BLaER1 treated with 17β-estradiol and CSF1 and Interleukin-3, amounts not matched to agents 10 nM and 100 nM (cell line): ENCODE results near the gene DAB2IP.

Experiments used
- H3K27ac ChIP-seq, 11 experiments: shearing (Covaris generic); formaldehyde crosslinking; 2 replicates each; pipeline ENCODE4 v1.8.1; 2022
- H3K27me3 ChIP-seq, 11 experiments: shearing (Covaris generic); formaldehyde crosslinking; 2 replicates each; pipeline ENCODE4 v1.8.1; 2022
- H3K36me3 ChIP-seq, 11 experiments: shearing (Covaris generic); formaldehyde crosslinking; 2 replicates each; pipeline ENCODE4 v1.8.1; 2022
- H3K4me1 ChIP-seq, 10 experiments: shearing (Covaris generic); formaldehyde crosslinking; 2 replicates each; pipeline ENCODE4 v1.8.1; 2022
- H3K4me2 ChIP-seq, 11 experiments: shearing (Covaris generic); formaldehyde crosslinking; 2 replicates each; pipeline ENCODE4 v1.8.1; 2022
- H3K4me3 ChIP-seq, 10 experiments: shearing (Covaris generic); formaldehyde crosslinking; 2 replicates each; pipeline ENCODE4 v1.8.1; 2022
- H3K9ac ChIP-seq, 11 experiments: shearing (Covaris generic); formaldehyde crosslinking; 2 replicates each; pipeline ENCODE4 v1.8.1; 2022
- H3K9me3 ChIP-seq, 11 experiments: shearing (Covaris generic); formaldehyde crosslinking; replicated peaks in 1 of 11; 2 replicates each; pipeline ENCODE4 v1.8.1; 2022
- H4K20me1 ChIP-seq, 11 experiments: shearing (Covaris generic); formaldehyde crosslinking; 2 replicates each; pipeline ENCODE4 v1.8.1; 2022
- Cebpa-rat ChIP-seq, 11 experiments: shearing (Covaris generic); IDR thresholded peaks; 2 replicates each; pipeline ENCODE4 v1.8.1; 2022

DAB2IP gene

GRCh38 chr9:121758693-121759092, 107.3 kb downstream of the DAB2IP start:
- peaks cover 0 to 66% (median 44%) of the 10 kb centered on the region in 11 experiments; a peak in 19 of 22 replicates for H3K36me3 ChIP-seq
- no peak overlapping the region for H3K9ac ChIP-seq
- no peak for TF ChIP-seq Cebpa-rat (IDR thresholded peaks at IDR 0.05)
- no peaks in the 10 kb centered on the region for H3K27me3 ChIP-seq
- H3K27ac ChIP-seq, result no peak overlapping the region
- H3K4me1 ChIP-seq, result peaks cover 0 to 14% (median 9%) of the 10 kb centered on the region in 10 experiments; a peak in 12 of 20 replicates
- no peaks in the 10 kb centered on the region for H3K9me3 ChIP-seq
- no peak overlapping the region for H3K4me3 ChIP-seq
- H3K4me2 ChIP-seq, result no peak overlapping the region
- peaks cover 0 to 98% (median 28%) of the 10 kb centered on the region in 11 experiments; a peak in 14 of 22 replicates for H4K20me1 ChIP-seq

GRCh38 chr9:121759996-121760395, 108.6 kb downstream of the DAB2IP start:
- Histone ChIP-seq H3K27me3 (no peaks in the 10 kb centered on the region), H3K4me2 (no peak overlapping the region), H3K4me1 (peaks cover 0 to 8% (median under 1%) of the 10 kb centered on the region in 10 experiments; a peak in 7 of 20 replicates), H3K4me3 (no peak overlapping the region), H3K36me3 (peaks cover 0 to 79% (median 55%) of the 10 kb centered on the region in 11 experiments; a peak in 19 of 22 replicates), H3K9me3 (no peaks in the 10 kb centered on the region), H3K9ac (no peak overlapping the region), H4K20me1 (peaks cover 0 to 95% (median 27%) of the 10 kb centered on the region in 11 experiments; a peak in 13 of 22 replicates), H3K27ac (no peak overlapping the region)
- TF ChIP-seq Cebpa-rat (IDR thresholded peaks at IDR 0.05), result no peak

GRCh38 chr9:121760571-121760970, 109.1 kb downstream of the DAB2IP start:
- H3K4me1 ChIP-seq, result peaks cover 0 to 14% (median 0%) of the 10 kb centered on the region in 10 experiments; a peak in 7 of 20 replicates

GRCh38 chr9:121763131-121763530, 111.7 kb downstream of the DAB2IP start:
- Histone ChIP-seq H3K4me3 (no peak overlapping the region), H4K20me1 (peaks cover 0 to 83% (median 3%) of the 10 kb centered on the region in 11 experiments; a peak in 7 of 22 replicates), H3K9me3 (no peaks in the 10 kb centered on the region), H3K27ac (no peak overlapping the region), H3K4me2 (no peak overlapping the region), H3K27me3 (no peaks in the 10 kb centered on the region), H3K4me1 (peaks cover 0 to 14% (median 0%) of the 10 kb centered on the region in 10 experiments; a peak in 7 of 20 replicates), H3K9ac (no peak overlapping the region), H3K36me3 (peaks cover 0 to 99% (median 76%) of the 10 kb centered on the region in 11 experiments; a peak in 19 of 22 replicates)
- TF ChIP-seq Cebpa-rat (IDR thresholded peaks at IDR 0.05), result no peak

More at GRCh38 chr9:121760571-121760970, 109.1 kb downstream of the DAB2IP start:
- TF ChIP-seq Cebpa-rat (IDR thresholded peaks at IDR 0.05), result no peak
- Histone ChIP-seq H3K9ac (no peak overlapping the region), H4K20me1 (peaks cover 0 to 95% (median 25%) of the 10 kb centered on the region in 11 experiments; a peak in 13 of 22 replicates), H3K36me3 (peaks cover 0 to 84% (median 58%) of the 10 kb centered on the region in 11 experiments; a peak in 19 of 22 replicates), H3K4me3 (no peak overlapping the region), H3K27ac (no peak overlapping the region), H3K9me3 (no peaks in the 10 kb centered on the region), H3K4me2 (no peak overlapping the region), H3K27me3 (no peaks in the 10 kb centered on the region)

- Histone ChIP-seq H3K4me3 (no peak overlapping the region), H3K27ac (no peak overlapping the region), H3K4me2 (no peak overlapping the region), H3K9me3 (no peaks in the 10 kb centered on the region), H3K36me3 (peaks cover 6 to 99% (median 78%) of the 10 kb centered on the region in 11 experiments; a peak in 20 of 22 replicates), H3K27me3 (no peaks in the 10 kb centered on the region), H3K4me1 (peaks cover 0 to 14% (median 0%) of the 10 kb centered on the region in 10 experiments; a peak in 7 of 20 replicates), H3K9ac (no peak overlapping the region), H4K20me1 (peaks cover 0 to 78% (median 0%) of the 10 kb centered on the region in 11 experiments; a peak in 6 of 22 replicates)
- TF ChIP-seq Cebpa-rat (IDR thresholded peaks at IDR 0.05), result no peak
Observed at GRCh38 chr9:121763561-121764370, 112.3 kb downstream of the DAB2IP start.

GRCh38 chr9:121764371-121764730, 112.9 kb downstream of the DAB2IP start:
- Histone ChIP-seq H3K9ac (no peak overlapping the region), H3K27ac (no peak overlapping the region), H4K20me1 (peaks cover 0 to 77% (median 0%) of the 10 kb centered on the region in 11 experiments; a peak in 6 of 22 replicates), H3K9me3 (no peaks in the 10 kb centered on the region), H3K4me2 (peak overlapping the region in 2 of 11 experiments; percentile 72 to 83; a peak in 3 of 22 replicates), H3K4me1 (peaks cover 0 to 14% (median 0%) of the 10 kb centered on the region in 10 experiments; a peak in 7 of 20 replicates), H3K4me3 (no peak overlapping the region), H3K36me3 (peaks cover 10 to 99% (median 78%) of the 10 kb centered on the region in 11 experiments; a peak in 20 of 22 replicates), H3K27me3 (no peaks in the 10 kb centered on the region)
- TF ChIP-seq Cebpa-rat (IDR thresholded peaks at IDR 0.05), result no peak

- H3K27me3 ChIP-seq, result no peaks in the 10 kb centered on the region
- TF ChIP-seq Cebpa-rat (IDR thresholded peaks at IDR 0.05), result no peak
- peak overlapping the region in 3 of 11 experiments; percentile 46 to 83 (median 72); a peak in 6 of 22 replicates for H3K4me2 ChIP-seq
- H3K4me1 ChIP-seq, result peaks cover 0 to 14% (median 0%) of the 10 kb centered on the region in 10 experiments; a peak in 7 of 20 replicates
- peaks cover 0 to 75% (median 0%) of the 10 kb centered on the region in 11 experiments; a peak in 6 of 22 replicates for H4K20me1 ChIP-seq
- no peaks in the 10 kb centered on the region for H3K9me3 ChIP-seq
- no peak overlapping the region for H3K4me3 ChIP-seq
- H3K36me3 ChIP-seq, result peaks cover 10 to 99% (median 78%) of the 10 kb centered on the region in 11 experiments; a peak in 21 of 22 replicates
- no peak overlapping the region; a peak in 1 of 22 replicates for H3K27ac ChIP-seq
- no peak overlapping the region for H3K9ac ChIP-seq
Observed at GRCh38 chr9:121765021-121765950, 113.9 kb downstream of the DAB2IP start.

- no peak overlapping the region for H3K9ac ChIP-seq
- H3K36me3 ChIP-seq, result peaks cover 10 to 95% (median 77%) of the 10 kb centered on the region in 11 experiments; a peak in 20 of 22 replicates
- peaks cover 0 to 14% (median 0%) of the 10 kb centered on the region in 10 experiments; a peak in 7 of 20 replicates for H3K4me1 ChIP-seq
- peaks cover 0 to 66% (median 0%) of the 10 kb centered on the region in 11 experiments; a peak in 6 of 22 replicates for H4K20me1 ChIP-seq
- H3K4me2 ChIP-seq, result no peak overlapping the region
- H3K27me3 ChIP-seq, result no peaks in the 10 kb centered on the region
- H3K27ac ChIP-seq, result no peak overlapping the region; a peak in 1 of 22 replicates
- no peak overlapping the region for H3K4me3 ChIP-seq
- no peaks in the 10 kb centered on the region for H3K9me3 ChIP-seq
- TF ChIP-seq Cebpa-rat (IDR thresholded peaks at IDR 0.05), result no peak
Observed at GRCh38 chr9:121766081-121766683, 114.7 kb downstream of the DAB2IP start.
